Measurements from ENCODE around the gene KRTAP23-1. TPM values are rescaled to one million over a fixed set of nuclear protein-coding genes. Genes with fewer than 3 reads are reported as not detected.

KRTAP23-1 gene
- total and polyA plus RNA-seq, 10 of the 15 experiments (the other 5 are each of a cell fraction or from before 2014, with no cell fraction given): not detected

GRCh38 chr21:30338717-30339116 is 9.7 kb downstream of the KRTAP23-1 start:
- no peak for ATAC-seq
- Histone ChIP-seq H3K27ac (ENCODE audit: control insufficient read depth, insufficient read depth) (no peak overlapping the region), H3K4me3 (no peak overlapping the region), H4K20me1 (ENCODE audit: control insufficient read depth, insufficient read depth) (no peaks in the 10 kb centered on the region), H3K79me2 (ENCODE audit: control insufficient read depth, insufficient read depth, low read length) (no peaks in the 10 kb centered on the region), H3K36me3 (ENCODE audit: control insufficient read depth in 2 of 2, insufficient read depth in 2 of 2, low read length in 1 of 2) (no peaks in the 10 kb centered on the region), H3K4me1 (ENCODE audit: control insufficient read depth, insufficient read depth, low read length) (no peaks in the 10 kb centered on the region), H3K9me3 (replicated peaks; ENCODE audit: control insufficient read depth, insufficient read depth, low read length) (no peaks in the 10 kb centered on the region), H3K9ac (ENCODE audit: control insufficient read depth, insufficient read depth, low read length) (no peak overlapping the region), H3K4me2 (ENCODE audit: control insufficient read depth, insufficient read depth) (no peak overlapping the region), H3K27me3 (replicated peaks in 1 of 2; ENCODE audit: control insufficient read depth in 2 of 2, insufficient read depth in 2 of 2, low read length in 1 of 2) (no peaks in the 10 kb centered on the region), H2AFZ (ENCODE audit: control insufficient read depth, low read depth, low read length) (no peak overlapping the region)
- DNase-seq (ENCODE audit: low read depth, low spot score): no peak
- in situ Hi-C loops (cut with MboI) (loop anchor here (5.0 kb wide), 1 partner anchor 744 kb away; no protein-coding TSS in a partner anchor), intact Hi-C loops (cut with micrococcal nuclease; ENCODE audit: unreplicated experiment) (no loop called here)
- ChIA-PET SMC1A (ENCODE audit: uncharacterized antibody, unreplicated experiment) (no interaction called here), RAD21 (ENCODE audit: unreplicated experiment) (interaction anchor here (0.8 kb wide), 1 partner anchor 10 kb away, joined by 3 read pairs; no protein-coding TSS in a partner anchor), POLR2A (no interaction called here), CTCF (interaction anchor here (1.1 to 1.3 kb wide), 2 partner anchors 38 to 541 kb away, joined by 3 read pairs; no protein-coding TSS in a partner anchor)
- no peak for FAIRE-seq
- WGBS (ENCODE audit: insufficient coverage, insufficient replicate concordance, low lambda C conversion rate, missing lambda C conversion rate): 26% methylated on average over 4 of the region's 4 CpGs
- BruUV-seq (replicated peaks): no TSS peak
- TF ChIP-seq PAX5 (IDR thresholded peaks at IDR 0.05; ENCODE audit: borderline replicate concordance, low read depth, low read length) (no peak), CBFB (IDR thresholded peaks at IDR 0.05; ENCODE audit: low read depth) (no peak), TBL1XR1 (IDR thresholded peaks at IDR 0.05; ENCODE audit: low read depth, low read length) (no peak), HDAC2 (IDR thresholded peaks at IDR 0.05) (no peak), BMI1 (IDR thresholded peaks at IDR 0.05; ENCODE audit: borderline replicate concordance) (no peak), NRF1 (conservative IDR thresholded peaks at IDR 0.05; ENCODE audit: low read depth, low read length) (no peak), PBX3 (IDR thresholded peaks at IDR 0.05; ENCODE audit: insufficient replicate concordance, low read depth, low read length) (no peak), MTA2 (IDR thresholded peaks at IDR 0.05; ENCODE audit: low read depth) (no peak), PRDM15 (CRISPR knock-in tag; IDR thresholded peaks at IDR 0.05) (no peak), BACH1 (IDR thresholded peaks at IDR 0.05; ENCODE audit: borderline replicate concordance) (no peak), ZSCAN29 (IDR thresholded peaks at IDR 0.05) (no peak), SREBF2 (IDR thresholded peaks at IDR 0.05; ENCODE audit: low read length) (no peak)
- TF ChIP-seq, protein P1, sequence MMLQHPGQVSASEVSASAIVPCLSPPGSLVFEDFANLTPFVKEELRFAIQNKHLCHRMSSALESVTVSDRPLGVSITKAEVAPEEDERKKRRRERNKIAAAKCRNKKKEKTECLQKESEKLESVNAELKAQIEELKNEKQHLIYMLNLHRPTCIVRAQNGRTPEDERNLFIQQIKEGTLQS (IDR thresholded peaks at IDR 0.05; ENCODE audit: borderline replicate concordance, extremely low read depth, low read depth, low read length): no peak
- TF ChIP-seq, protein P2, sequence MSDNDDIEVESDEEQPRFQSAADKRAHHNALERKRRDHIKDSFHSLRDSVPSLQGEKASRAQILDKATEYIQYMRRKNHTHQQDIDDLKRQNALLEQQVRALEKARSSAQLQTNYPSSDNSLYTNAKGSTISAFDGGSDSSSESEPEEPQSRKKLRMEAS (IDR thresholded peaks at IDR 0.05; ENCODE audit: low read depth, low read length): no peak
